ENCODE measurements around the gene ATG4A.

ATG4A gene

DNA sequence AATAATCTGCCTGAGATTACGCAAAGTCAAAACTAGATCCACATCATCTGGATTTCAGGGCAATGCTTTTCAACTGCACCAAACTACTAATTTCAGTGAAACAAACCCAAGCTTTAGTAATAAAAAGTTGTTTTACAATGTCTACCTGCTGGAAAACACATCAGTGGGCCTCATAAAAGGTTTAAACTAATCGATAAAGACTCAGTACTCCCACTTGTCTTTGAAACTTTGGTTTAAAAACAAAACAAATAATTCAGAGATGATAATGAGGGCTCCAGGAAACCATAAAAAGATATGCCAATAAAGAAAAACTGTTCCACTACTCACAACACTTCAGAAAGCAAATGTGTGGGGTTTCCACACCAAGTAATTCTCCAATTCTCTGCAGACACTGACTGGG, 10.5 kb upstream of the ATG4A start:
- ChIA-PET CTCF (interaction anchor here (1.6 to 2.7 kb wide), 2 partner anchors 10 to 60 kb away, joined by 4 to 8 read pairs; no protein-coding TSS in a partner anchor), POLR2A (no interaction called here)
- H3K4me3 ChIP-seq (ENCODE audit: low read depth, low read length) = no peak overlapping the region
- TF ChIP-seq, protein P1, sequence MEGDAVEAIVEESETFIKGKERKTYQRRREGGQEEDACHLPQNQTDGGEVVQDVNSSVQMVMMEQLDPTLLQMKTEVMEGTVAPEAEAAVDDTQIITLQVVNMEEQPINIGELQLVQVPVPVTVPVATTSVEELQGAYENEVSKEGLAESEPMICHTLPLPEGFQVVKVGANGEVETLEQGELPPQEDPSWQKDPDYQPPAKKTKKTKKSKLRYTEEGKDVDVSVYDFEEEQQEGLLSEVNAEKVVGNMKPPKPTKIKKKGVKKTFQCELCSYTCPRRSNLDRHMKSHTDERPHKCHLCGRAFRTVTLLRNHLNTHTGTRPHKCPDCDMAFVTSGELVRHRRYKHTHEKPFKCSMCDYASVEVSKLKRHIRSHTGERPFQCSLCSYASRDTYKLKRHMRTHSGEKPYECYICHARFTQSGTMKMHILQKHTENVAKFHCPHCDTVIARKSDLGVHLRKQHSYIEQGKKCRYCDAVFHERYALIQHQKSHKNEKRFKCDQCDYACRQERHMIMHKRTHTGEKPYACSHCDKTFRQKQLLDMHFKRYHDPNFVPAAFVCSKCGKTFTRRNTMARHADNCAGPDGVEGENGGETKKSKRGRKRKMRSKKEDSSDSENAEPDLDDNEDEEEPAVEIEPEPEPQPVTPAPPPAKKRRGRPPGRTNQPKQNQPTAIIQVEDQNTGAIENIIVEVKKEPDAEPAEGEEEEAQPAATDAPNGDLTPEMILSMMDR (IDR thresholded peaks at IDR 0.05; ENCODE audit: insufficient read depth, low read length, missing control alignments) = no peak
- DNase-seq (ENCODE audit: low read depth, low spot score) = no peak

DNA sequence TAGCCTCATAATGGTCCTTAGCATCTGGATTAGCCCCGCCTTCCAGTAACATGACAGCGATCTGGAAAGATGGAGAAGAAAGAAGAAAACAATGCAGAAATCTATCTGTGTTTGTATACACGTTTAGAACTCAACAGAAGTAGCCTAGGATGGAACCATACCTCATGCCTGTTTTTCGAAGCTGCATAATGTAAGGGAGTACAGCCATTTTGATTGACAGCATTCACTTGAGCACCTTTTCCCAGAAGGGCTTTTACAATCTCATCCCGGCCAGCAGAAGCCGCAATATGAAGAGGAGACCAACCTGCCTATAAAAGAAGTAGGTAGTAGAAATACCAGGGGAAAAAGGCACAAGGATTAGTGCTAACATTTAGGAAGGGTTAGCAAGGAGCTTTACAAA, 3.8 kb upstream of the ATG4A start:
- CTCF ChIA-PET = no interaction called here
- H3K4me3 ChIP-seq (ENCODE audit: low read depth, low read length) = no peak overlapping the region
- TF ChIP-seq, protein P1 (IDR thresholded peaks at IDR 0.05; ENCODE audit: insufficient read depth, low read length, missing control alignments) = no peak
- DNase-seq (ENCODE audit: low read depth, low spot score) = no peak
- POLR2A ChIA-PET = no interaction called here

DNA sequence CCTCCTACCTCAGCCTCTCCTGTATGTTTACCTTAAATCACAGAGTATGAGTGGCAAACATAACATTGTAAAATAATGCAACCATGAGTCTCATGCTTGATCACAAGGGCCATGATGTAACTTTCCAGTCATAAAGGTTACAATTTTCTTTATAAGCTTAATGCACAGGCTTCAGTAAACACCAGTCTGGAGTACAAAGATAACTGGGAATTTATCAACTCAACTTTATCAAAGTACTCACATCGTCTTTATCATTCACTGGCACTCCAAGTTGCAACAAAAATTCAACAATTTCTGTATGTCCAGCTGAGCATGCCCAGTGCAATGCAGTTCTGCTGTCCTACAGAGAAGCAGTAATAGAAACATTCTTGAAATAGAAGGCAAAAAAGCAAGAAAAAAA, 3.1 kb upstream of the ATG4A start:
- no peak overlapping the region for H3K4me3 ChIP-seq (ENCODE audit: low read depth, low read length)
- TF ChIP-seq, protein P1 (IDR thresholded peaks at IDR 0.05; ENCODE audit: insufficient read depth, low read length, missing control alignments) = no peak
- ChIA-PET CTCF (no interaction called here), POLR2A (no interaction called here)
- no peak for DNase-seq (ENCODE audit: low read depth, low spot score)

DNA sequence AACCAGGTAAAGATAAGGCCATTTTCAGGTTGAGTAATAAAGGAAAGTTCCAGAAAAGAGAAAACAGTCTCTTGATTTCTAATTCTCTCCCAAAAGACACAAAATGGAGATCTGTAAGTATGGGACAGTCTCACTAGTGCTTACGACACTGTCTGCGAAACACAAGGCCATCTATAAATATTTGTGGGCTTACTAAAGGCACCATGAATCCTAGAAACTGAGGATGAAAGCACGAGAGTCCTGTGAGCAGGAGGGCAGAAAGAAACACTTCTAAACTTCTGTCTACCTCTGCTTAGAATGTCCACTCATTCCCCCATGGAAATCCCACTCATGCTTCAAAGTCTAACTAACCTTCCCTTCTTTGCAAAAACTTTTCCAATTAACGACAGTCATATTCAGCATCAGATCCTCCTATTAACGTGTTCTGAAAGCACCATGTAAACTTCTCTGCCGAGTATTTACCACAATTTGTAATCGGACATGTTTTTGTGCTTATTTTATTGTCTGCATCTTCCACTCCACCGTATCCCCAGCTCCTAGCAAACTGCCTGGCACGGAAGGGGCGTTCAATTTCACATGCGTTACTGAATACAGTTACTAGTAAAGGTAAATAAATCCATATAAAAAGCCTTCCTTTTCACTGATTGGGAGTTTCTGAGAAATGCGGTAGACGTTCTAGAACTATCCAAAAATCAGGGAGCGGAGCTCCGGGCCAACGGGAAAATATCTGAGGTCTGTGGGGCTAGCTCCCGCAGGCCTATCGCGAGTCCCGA, 901 bp upstream of the ATG4A start:
- no peak for DNase-seq (ENCODE audit: low read depth, low spot score)
- ChIA-PET POLR2A (no interaction called here), CTCF (no interaction called here)
- TF ChIP-seq, protein P1 (IDR thresholded peaks at IDR 0.05; ENCODE audit: insufficient read depth, low read length, missing control alignments) = no peak
- peak overlapping the region; percentile 72 for H3K4me3 ChIP-seq (ENCODE audit: low read depth, low read length)

DNA sequence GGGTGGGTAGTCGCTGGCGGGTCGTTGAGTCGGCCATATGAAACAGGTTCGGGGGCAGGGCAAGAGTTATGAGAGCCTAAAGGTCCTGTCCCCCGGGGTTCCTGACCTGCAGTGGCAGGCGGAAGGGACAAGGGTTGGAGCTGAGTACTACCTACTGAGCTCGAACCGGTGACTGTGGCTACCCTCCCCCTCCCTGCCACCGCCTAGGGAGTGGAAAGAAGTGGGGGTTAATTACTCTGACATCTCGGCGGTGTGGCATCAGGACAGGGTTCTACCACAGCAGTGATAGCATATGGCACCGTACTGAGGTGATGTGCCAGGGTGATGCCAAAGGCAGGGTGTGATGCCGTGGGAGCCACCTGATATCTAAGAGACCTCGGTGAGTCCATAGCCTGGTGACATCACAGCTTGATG, 307 bp downstream of the ATG4A start:
- TF ChIP-seq, protein P1 (IDR thresholded peaks at IDR 0.05; ENCODE audit: insufficient read depth, low read length, missing control alignments) = no peak
- DNase-seq (ENCODE audit: low read depth, low spot score) = no peak
- CTCF ChIA-PET = no interaction called here
- peak overlapping the region; percentile 72 for H3K4me3 ChIP-seq (ENCODE audit: low read depth, low read length)
- POLR2A ChIA-PET = no interaction called here

DNA sequence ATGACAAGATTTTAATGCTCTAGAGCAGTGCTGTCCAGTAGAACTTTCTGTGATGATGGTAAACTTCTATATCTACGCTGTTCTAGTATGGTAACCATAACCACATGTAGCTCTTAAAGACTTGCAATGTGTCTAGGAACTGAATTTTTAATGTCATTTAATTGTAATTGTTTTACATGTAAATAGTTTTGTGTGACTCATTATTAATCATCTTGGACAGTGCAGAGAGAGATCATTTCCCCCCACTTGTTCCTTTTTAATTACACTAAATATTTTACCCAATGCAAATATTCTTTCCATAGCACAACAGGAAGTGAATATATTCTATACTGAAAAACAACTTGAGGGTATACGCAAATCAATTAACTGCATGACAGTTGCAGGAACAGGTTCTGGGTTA, 5.8 kb downstream of the ATG4A start:
- ChIA-PET CTCF (no interaction called here), POLR2A (no interaction called here)
- H3K4me3 ChIP-seq (ENCODE audit: low read depth, low read length) = no peak overlapping the region
- DNase-seq (ENCODE audit: low read depth, low spot score) = no peak
- TF ChIP-seq, protein P1 (IDR thresholded peaks at IDR 0.05; ENCODE audit: insufficient read depth, low read length, missing control alignments) = no peak

Data from AG04449 (cell line).